GM12865 (cell line): ENCODE measurements around the gene TMC1.

ENCODE experiments used
- DNase-seq: peaks from one replicate; pipeline ENCODE4 v3.0.0; 2010; ENCODE audit warnings: low read depth
- H3K4me3 ChIP-seq: 2 replicates; pipeline ENCODE4 v1.5.1; 2011; ENCODE audit warnings: mild to moderate bottlenecking, low read depth, low read length, control low read depth
- CTCF ChIP-seq: IDR thresholded peaks from 2 replicates; pipeline ENCODE4 v1.5.1; 2011; ENCODE audit warnings: low read length, control low read depth, low read depth, inconsistent platforms; ENCODE audit not compliant: insufficient read depth; ENCODE audit errors: missing control alignments

TMC1 gene

GRCh38 chr9:72557549-72557948, 36.1 kb downstream of the TMC1 start:
- H3K4me3 ChIP-seq, result no peak overlapping the region
- no peak for DNase-seq
- TF ChIP-seq CTCF, result no peak

- TF ChIP-seq CTCF, result no peak
- H3K4me3 ChIP-seq, result no peak overlapping the region
- no peak for DNase-seq
Observed at GRCh38 chr9:72560086-72560485, 38.7 kb downstream of the TMC1 start.

- DNase-seq, result no peak
- no peak overlapping the region for H3K4me3 ChIP-seq
- TF ChIP-seq CTCF, result no peak
Observed at GRCh38 chr9:72563806-72564205, 42.4 kb downstream of the TMC1 start.

- no peak overlapping the region for H3K4me3 ChIP-seq
- DNase-seq, result no peak
- no peak for TF ChIP-seq CTCF
Observed at GRCh38 chr9:72564479-72565281, 43.3 kb downstream of the TMC1 start.

DNA sequence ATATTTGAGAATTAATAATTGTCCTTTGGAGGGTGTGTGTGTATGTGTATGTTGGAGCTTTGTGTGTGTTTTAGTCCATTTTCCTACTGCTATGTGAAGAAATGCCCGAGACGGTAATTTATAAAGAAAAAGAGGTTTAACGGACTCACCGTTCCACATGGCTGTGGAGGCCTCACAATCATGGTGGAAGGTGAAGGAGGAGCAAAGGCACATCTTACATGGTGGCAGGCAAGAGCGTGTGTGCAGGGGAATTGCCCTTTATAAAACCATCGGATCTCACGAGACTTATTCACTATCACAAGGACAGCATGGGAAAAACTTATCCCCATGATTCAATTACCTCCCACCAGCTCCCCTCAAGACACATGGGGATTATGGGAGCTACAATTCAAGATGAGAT, 44.1 kb downstream of the TMC1 start:
- no peak for DNase-seq
- no peak overlapping the region for H3K4me3 ChIP-seq
- no peak for TF ChIP-seq CTCF

DNA sequence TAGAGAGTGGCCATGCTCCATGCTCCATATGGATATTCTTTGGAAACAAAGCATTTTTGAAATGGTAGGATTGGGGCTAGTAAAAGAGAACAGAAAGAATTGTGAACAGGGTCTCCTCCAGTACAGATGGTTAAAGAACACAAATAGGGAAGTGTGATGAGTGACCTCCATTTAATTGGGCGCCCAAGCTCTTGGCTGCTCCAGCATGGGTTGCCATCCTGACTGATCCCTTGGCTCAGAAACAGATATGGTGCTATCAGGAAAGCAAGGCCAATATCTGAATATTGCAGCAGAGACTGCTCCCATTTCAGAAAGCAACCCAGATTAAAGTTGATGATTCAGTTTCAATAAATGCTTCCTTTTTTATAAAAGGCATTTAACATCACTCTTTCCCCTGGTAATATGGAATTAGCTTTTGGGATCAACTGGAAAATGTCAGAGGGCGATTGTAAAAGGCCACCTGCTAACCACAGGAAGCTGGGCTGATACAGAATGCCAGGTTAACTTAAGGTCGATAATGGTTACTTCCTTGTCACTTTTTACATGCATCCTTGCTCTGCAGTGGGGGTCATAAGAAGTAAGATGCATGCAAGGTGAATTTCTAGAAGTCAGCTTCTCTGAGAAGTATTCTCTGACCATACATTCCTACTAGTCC, 52.9 kb downstream of the TMC1 start:
- TF ChIP-seq CTCF, result no peak
- H3K4me3 ChIP-seq, result no peak overlapping the region
- DNase-seq, result no peak
